ENCODE results near the gene CSRP2. TPM values are rescaled to one million over a fixed set of nuclear protein-coding genes. Genes with fewer than 3 reads are reported as not detected.

The CSRP2 gene
- polyA plus RNA-seq, 1 donor (not counting 4 experiments of a cell fraction or from before 2014, with no cell fraction given): 74.9 TPM

DNA sequence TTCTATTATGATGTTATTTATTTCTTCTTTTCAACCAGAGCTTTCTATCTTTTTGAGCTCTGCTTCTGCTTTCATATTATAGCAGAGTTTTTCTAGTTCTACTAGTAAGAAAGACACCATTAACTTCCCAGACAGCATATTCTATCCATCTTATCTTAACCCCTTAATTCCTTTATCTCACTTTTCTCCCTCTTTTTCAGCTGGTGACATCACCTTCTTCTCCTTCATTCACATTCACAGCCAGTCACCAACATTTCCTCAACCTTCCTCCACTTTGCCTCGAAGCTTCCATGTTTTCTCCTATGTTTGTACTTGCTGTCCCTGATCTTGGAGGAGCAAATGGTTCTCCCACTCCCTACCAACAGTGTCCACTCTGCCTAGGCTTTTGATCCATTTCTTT, 3.5 kb upstream of the CSRP2 start:
- no peaks in the 10 kb centered on the region for H3K9me1 ChIP-seq (ENCODE audit: control insufficient read depth, extremely low read depth, insufficient read depth, low read length)
- H3K27me3 ChIP-seq (ENCODE audit: control insufficient read depth, extremely low read depth, insufficient read depth, low read length): no peaks in the 10 kb centered on the region
- no peak overlapping the region for H3K4me3 ChIP-seq (ENCODE audit: control insufficient read depth in 2 of 3, extremely low read depth in 1 of 3, insufficient read depth in 2 of 3, low read depth in 1 of 3, low read length in 3 of 3)
- H3K27ac ChIP-seq (ENCODE audit: control insufficient read depth, insufficient read depth, low read length): no peak overlapping the region
- no peaks in the 10 kb centered on the region for H3K36me3 ChIP-seq (ENCODE audit: control insufficient read depth in 2 of 2, extremely low read depth in 1 of 2, insufficient read depth in 2 of 2, low read length in 2 of 2)
- FAIRE-seq: no peak
- H4K20me1 ChIP-seq (ENCODE audit: control insufficient read depth, extremely low read depth, insufficient read depth, low read length): no peaks in the 10 kb centered on the region
- H3K9ac ChIP-seq (ENCODE audit: control insufficient read depth, extremely low read depth, insufficient read depth, low read length): no peak overlapping the region
- peaks cover 11% of the 10 kb centered on the region for H3K4me1 ChIP-seq (ENCODE audit: control insufficient read depth, extremely low read depth, insufficient read depth, low read length)
- H3K79me2 ChIP-seq (ENCODE audit: control insufficient read depth, insufficient read depth, low read length): no peaks in the 10 kb centered on the region
- no peak overlapping the region for H2AFZ ChIP-seq (ENCODE audit: control insufficient read depth, low read length)
- no peak overlapping the region for H3K4me2 ChIP-seq (ENCODE audit: control insufficient read depth, extremely low read depth, insufficient read depth, low read depth, low read length)
- no peak for TF ChIP-seq EZH2 (IDR thresholded peaks at IDR 0.05; ENCODE audit: low read length)
- TF ChIP-seq, protein P1, sequence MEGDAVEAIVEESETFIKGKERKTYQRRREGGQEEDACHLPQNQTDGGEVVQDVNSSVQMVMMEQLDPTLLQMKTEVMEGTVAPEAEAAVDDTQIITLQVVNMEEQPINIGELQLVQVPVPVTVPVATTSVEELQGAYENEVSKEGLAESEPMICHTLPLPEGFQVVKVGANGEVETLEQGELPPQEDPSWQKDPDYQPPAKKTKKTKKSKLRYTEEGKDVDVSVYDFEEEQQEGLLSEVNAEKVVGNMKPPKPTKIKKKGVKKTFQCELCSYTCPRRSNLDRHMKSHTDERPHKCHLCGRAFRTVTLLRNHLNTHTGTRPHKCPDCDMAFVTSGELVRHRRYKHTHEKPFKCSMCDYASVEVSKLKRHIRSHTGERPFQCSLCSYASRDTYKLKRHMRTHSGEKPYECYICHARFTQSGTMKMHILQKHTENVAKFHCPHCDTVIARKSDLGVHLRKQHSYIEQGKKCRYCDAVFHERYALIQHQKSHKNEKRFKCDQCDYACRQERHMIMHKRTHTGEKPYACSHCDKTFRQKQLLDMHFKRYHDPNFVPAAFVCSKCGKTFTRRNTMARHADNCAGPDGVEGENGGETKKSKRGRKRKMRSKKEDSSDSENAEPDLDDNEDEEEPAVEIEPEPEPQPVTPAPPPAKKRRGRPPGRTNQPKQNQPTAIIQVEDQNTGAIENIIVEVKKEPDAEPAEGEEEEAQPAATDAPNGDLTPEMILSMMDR (optimal IDR thresholded peaks at IDR 0.05 in 1 of 3, IDR thresholded peaks at IDR 0.05 in 1 of 3, conservative IDR thresholded peaks at IDR 0.05 in 1 of 3; ENCODE audit: extremely low read depth in 1 of 3, insufficient read depth in 2 of 3, low read length in 3 of 3): no peak
- DNase-seq (ENCODE audit: low read depth, low spot score): no peak
- H3K9me3 ChIP-seq (ENCODE audit: control insufficient read depth, low read depth, low read length): no peaks in the 10 kb centered on the region
- dilution Hi-C loops (cut with MboI; ENCODE audit: extremely low pct_ligation_motif_present, low sequenced_read_pairs): no loop called here

DNA sequence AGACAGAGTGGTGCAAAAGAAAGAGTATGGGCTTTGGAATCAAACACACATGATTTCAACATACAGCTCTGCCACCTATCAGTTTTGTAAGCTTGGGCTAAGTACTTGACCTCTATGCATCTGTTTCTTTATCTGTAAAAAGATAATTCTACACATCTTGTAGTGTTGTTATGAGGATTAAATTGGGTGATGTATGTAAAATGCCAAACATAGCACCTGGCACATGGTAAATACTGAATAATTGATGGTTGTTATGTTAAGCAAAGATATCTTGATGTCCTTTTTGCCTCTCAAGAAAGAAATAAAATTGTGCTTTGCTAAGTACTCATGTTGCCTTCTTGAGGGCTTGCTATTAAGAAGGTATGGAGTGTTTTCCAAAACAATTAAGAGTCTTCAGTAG, 2.3 kb upstream of the CSRP2 start:
- dilution Hi-C loops (cut with MboI; ENCODE audit: extremely low pct_ligation_motif_present, low sequenced_read_pairs): no loop called here
- FAIRE-seq: no peak
- no peaks in the 10 kb centered on the region for H3K36me3 ChIP-seq (ENCODE audit: control insufficient read depth in 2 of 2, extremely low read depth in 1 of 2, insufficient read depth in 2 of 2, low read length in 2 of 2)

More for the DNA sequence above, 2.3 kb upstream of the CSRP2 start:
- H3K27ac ChIP-seq (ENCODE audit: control insufficient read depth, insufficient read depth, low read length): no peak overlapping the region
- TF ChIP-seq, protein P1 (optimal IDR thresholded peaks at IDR 0.05 in 1 of 3, IDR thresholded peaks at IDR 0.05 in 1 of 3, conservative IDR thresholded peaks at IDR 0.05 in 1 of 3; ENCODE audit: extremely low read depth in 1 of 3, insufficient read depth in 2 of 3, low read length in 3 of 3): no peak
- no peak for TF ChIP-seq EZH2 (IDR thresholded peaks at IDR 0.05; ENCODE audit: low read length)
- DNase-seq (ENCODE audit: low read depth, low spot score): no peak
- no peak overlapping the region for H3K4me2 ChIP-seq (ENCODE audit: control insufficient read depth, extremely low read depth, insufficient read depth, low read depth, low read length)
- no peaks in the 10 kb centered on the region for H3K27me3 ChIP-seq (ENCODE audit: control insufficient read depth, extremely low read depth, insufficient read depth, low read length)
- H3K9me1 ChIP-seq (ENCODE audit: control insufficient read depth, extremely low read depth, insufficient read depth, low read length): no peaks in the 10 kb centered on the region
- H3K79me2 ChIP-seq (ENCODE audit: control insufficient read depth, insufficient read depth, low read length): no peaks in the 10 kb centered on the region
- peaks cover 24% of the 10 kb centered on the region for H3K4me1 ChIP-seq (ENCODE audit: control insufficient read depth, extremely low read depth, insufficient read depth, low read length)
- H4K20me1 ChIP-seq (ENCODE audit: control insufficient read depth, extremely low read depth, insufficient read depth, low read length): no peaks in the 10 kb centered on the region
- no peak overlapping the region for H2AFZ ChIP-seq (ENCODE audit: control insufficient read depth, low read length)
- no peak overlapping the region for H3K9ac ChIP-seq (ENCODE audit: control insufficient read depth, extremely low read depth, insufficient read depth, low read length)
- H3K9me3 ChIP-seq (ENCODE audit: control insufficient read depth, low read depth, low read length): no peaks in the 10 kb centered on the region
- no peak overlapping the region for H3K4me3 ChIP-seq (ENCODE audit: control insufficient read depth in 2 of 3, extremely low read depth in 1 of 3, insufficient read depth in 2 of 3, low read depth in 1 of 3, low read length in 3 of 3)

Data from keratinocyte (primary cell).